NCI-H510A treated with DMSO at 0.1 percent for 48 hours (cell line): ENCODE data around the gene SMIM13.

Experiments used
- DNase-seq: peaks from one replicate; lab custom pipeline; 2025; lab: John Stamatoyannopoulos, UW

Gene SMIM13

DNA sequence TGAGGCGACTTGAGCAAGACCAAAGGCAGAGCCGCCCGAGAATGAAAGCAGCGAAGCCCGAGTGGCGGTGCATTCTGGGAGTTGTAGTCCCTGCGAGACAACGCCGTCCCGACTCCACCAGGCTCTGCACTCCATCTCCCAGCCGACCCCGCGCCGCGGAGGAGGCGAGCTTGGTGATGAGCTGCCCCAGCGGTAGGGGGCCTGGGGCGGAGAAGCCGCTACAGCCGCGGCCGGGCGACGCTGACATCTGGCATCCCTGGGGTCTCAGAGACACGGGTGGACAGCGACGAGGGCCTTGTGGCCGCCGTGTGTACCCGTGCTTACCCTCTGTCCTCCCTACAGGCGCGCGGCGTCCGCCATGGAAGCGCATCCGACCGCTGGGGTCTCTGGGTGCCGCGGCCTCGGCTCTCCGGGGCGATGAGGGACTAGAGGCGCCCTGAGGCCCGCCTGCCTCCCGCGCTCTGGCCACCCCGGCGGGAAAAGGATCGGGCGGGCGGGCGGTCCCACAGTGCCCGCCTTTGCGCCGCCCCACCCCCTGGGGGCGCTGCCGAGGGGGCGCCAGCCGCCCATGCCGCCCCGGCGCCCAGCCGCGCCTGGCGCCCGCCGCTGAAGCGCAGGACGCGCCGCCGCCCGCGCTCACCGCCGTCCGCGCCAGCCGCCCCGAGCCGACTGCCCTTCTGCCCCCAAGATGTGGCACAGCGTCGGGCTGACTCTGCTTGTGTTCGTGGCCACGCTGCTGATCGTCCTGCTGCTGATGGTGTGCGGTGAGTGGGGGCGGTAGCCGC, at the start of gene SMIM13:
TSS of gene SMIM13 (plus strand) at position 209 of the 785 bp plus-strand sequence. CDS start at position 689, 480 bp downstream.
- DNase-seq: peak; percentile 76

DNA sequence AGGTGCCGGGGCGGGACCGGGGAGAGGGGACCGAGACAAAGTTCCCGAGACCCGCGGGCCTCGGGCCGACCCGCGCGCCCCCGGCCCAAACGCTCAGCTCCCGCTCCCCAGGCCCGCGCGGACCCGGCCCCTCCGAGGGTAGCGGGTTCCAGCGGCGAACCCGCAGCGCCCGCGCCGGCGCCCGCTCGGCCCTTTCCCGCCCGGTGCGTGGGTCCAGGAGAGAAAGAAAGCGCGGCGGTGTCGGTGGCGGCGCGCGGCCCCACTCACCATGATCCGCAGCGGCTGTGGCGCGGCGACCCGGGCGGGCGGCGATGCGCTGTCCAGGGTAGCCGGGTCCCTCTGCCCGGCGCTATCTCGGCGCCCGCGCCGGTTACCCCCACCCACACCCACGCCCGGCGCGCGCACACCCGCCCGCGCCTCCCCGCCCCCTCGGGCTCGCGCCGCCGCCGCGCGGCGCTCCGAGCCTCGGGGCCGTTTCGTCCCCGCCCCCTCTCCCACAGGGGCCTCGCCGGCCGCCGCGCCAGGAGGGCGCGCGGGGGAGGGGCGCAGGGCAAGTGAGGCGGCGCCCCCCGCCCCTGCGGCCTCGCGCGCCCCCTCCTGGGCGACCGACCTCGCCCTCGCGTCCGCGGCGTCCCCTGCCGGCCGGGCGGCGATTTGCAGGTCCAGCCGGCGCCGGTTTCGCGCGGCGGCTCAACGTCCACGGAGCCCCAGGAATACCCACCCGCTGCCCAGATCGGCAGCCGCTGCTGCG, 49.5 kb upstream of the SMIM13 start, which contains the start of gene ELOVL2:
TSS of gene ELOVL2 (minus strand) at position 345 of the 751 bp plus-strand sequence. CDS start at position 270, 75 bp downstream.
- no peak for DNase-seq

DNA sequence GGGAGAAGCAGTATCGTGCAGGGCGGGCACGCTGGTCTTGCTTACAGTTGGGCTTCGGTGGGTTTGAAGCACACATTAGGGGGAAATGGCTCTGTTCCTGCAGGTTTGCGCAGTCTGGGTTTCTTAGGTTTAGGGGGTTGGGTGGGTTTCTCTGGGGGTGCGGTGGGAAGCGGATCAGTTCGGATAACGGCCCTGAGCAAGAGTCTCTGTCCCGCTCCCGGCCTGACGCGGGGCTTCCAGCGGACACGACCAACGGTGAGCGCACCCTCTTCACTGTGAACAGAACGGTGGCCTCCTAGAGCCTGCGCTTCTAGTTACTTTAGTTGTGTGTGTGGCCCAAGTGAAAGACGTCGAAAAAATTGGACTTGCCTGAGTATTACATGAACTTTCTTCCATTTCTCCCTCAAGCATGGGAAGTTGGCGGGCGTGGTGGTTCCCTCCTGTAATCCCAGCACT, 48.9 kb upstream of the SMIM13 start:
- no peak for DNase-seq

DNA sequence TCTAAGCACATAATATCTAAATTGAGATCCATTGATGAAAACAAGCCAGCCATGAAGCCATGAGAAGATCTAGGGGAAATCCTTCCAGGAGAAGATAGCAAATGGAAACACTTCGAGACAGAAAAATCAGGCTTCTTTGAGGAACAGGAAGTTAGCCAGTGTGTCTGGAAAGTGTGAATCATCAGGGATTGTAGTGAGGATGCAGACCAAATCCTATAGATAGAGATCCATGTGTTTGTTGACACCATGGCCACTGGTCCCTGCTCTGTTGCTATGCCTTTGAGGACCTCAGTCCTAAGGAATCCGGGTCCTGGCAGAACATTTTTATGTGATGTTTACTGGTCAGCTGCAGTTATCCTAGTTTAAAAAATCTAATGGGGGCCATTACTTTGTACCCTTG, 42.9 kb upstream of the SMIM13 start:
- DNase-seq: no peak

DNA sequence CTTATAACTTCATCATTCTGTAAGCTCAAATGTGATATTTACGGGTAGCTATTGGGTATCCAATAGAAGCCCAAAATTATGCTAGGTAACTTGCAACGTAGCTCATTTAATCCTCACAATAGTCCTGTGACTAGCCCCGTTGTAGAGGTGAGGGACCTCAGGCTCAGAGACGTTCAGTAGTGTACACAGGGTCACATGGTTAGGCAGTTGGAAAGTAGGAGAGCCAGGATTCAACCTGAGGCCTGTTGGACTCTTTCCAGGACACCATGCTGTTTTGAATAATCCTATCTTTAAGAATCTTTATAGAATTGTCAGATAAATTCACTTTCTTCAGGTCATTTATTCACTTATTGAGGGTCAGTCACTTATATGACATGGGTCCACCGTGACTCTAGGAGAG, 40.3 kb upstream of the SMIM13 start:
- DNase-seq: no peak

DNA sequence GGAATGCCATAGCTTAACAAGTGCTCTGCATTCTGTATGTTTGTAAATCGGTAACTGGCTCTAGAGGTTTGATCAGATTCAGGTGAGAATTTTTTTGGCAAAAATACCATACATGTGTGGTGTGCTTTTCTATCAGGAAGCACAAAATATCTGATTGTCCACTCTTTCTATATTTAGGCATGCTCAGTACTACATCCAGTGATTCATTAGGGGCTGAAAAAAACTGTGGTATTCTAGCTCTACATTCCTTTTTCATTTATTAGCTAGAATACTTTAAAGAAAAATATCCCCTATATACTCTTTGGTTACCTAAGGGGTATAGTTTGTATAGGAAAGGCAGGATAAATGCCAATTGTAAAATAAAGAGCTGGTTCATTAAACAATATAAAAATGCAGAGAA, 38.9 kb upstream of the SMIM13 start:
- no peak for DNase-seq

DNA sequence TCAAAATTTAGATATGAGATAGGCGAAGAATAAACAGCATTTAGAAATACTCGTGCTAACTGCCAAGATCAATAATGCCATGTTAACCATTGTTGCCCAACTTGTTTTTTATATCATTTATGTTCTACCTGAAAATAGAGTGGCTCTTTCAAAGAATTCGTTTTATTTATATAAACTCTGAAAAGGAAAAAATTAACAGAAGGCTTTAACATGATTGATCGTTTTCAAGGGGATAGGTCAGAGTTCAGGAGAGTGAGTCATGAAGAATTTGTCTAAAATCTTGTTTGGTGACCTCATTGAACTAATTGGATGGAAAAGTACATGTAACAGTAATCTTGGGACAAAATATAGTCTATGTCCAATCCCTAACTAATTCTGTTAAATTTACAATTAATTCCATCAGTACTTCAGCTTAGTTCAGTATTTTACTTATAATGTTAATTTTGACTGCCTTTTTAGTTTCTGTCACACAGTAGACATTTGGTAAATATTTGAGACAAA, 38.5 kb upstream of the SMIM13 start:
- no peak for DNase-seq

DNA sequence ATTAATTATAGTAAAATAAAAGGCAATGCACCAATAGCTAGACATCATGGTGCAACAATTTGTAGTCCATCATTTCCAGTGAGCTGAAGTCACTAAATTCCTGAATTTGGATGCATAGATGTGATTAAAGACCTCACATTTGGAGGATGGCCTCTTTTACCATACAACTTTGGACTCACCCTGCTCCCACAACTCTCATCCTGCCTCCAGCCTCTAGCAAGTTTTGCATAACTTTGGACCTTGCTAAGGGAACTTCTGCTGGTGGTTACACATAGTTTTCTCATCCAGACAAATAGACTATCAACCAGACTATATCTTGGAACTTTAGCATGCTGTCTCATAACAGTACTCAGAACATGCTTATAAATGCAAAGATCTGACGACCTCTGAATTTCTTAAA, 36.8 kb upstream of the SMIM13 start:
- no peak for DNase-seq

DNA sequence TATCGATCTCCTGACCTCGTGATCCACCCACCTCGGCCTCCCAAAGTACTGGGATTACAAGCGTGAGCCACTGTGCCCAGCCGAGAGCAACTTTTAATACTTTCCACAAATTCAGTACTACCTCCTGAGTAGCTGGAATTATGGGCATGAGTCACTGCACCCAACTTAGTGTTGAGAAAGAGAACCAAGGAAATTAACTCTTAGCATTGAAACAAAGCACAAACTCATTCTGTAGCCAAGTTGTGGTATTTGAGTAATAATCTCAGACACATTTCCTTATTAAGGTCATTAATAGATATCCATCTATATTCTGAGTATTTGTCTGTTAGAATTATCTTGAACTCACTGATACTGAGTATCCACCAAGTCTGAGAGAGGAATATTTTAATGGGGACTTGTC, 35.2 kb upstream of the SMIM13 start:
- no peak for DNase-seq

DNA sequence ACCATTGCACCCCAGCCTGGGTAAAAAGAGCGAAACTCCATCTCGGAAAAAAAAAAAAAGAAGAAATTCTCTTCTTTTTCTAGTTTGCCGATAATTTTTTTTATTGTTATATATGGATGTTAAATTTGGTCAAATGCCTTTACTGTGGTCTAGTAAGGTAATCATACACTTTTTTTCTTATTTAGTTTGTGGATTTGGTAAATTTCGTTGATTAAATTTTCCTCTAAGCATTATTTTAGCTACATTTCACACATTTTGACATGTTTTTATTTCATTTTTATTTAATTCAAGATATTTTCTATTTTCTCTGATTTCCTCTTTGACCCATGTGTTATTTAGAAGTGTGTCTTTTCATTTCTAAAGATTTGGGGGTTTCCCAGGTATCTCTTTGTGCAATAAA, 31.6 kb upstream of the SMIM13 start:
- DNase-seq: no peak

DNA sequence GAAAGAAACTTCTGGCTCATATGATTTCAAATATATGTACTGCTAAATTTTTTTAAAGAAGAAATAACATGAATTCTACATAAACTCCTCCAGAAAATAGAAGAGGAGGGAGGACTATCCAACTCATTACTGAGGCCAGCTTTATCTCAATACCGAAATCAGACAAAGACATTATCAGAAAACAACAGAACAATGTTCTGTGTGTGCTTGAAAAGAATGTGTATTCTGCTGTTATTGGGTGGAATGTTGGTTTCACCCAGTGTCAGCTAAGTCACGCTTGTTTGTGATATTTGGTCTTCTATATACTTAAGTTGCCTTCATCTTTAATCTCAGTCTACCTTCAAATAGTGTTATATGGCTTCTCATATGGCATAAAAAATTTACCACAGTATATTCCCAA, 30.9 kb upstream of the SMIM13 start:
- DNase-seq: no peak

DNA sequence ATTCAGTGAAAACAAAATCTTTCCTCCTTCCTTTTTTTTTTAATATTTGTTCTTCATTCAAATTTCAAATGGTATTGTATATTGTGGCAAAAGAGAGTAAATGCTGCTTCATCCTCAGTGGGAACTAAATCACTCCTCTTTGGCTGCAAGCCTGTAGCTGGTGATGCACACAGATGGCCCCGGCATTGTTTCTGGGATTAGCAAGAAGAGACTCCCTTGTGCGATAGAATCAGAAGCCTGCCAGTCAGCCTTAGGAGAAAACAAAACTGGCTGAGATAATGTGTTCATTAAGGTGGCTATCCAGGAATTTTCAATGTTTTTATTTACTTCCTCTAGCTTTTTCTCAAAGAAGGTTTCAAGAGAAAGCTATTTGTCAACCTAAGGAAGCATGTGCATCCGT, 28.8 kb upstream of the SMIM13 start:
- no peak for DNase-seq

DNA sequence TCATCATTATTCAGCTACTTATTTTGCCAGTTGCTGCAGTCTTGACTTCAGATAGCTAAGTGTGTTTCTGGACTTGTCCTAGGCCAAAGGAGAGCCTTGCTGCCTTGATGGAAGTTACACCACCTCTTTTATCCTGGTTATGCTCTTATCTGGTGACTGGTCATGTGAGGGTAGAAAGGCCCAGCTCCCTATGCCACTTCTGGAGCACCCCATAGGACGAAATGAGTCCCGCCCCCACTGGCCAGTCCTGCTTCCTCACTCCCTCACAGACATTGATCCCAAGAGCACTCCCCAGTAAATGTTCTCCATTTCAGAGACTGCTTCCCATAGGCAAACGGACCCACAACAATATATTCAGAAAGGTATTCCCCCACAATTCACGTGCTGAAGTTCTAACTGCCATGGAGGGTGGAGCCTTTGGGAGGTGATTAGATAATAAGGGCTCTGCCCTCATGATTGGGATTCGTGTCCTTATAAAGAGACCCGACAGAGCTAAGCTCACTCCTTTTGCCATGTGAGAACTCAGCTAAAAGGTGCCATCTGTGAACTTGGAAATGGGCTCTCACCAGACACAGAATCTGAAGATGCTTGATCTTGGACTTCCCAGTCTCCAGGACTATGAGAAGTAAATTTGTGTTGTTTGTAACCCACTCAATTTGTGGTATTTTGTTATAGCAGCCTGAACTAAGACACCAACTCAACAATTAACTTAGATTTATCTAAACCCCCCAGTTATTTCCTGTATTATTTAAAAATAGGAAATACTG, 28.0 kb upstream of the SMIM13 start:
- no peak for DNase-seq

DNA sequence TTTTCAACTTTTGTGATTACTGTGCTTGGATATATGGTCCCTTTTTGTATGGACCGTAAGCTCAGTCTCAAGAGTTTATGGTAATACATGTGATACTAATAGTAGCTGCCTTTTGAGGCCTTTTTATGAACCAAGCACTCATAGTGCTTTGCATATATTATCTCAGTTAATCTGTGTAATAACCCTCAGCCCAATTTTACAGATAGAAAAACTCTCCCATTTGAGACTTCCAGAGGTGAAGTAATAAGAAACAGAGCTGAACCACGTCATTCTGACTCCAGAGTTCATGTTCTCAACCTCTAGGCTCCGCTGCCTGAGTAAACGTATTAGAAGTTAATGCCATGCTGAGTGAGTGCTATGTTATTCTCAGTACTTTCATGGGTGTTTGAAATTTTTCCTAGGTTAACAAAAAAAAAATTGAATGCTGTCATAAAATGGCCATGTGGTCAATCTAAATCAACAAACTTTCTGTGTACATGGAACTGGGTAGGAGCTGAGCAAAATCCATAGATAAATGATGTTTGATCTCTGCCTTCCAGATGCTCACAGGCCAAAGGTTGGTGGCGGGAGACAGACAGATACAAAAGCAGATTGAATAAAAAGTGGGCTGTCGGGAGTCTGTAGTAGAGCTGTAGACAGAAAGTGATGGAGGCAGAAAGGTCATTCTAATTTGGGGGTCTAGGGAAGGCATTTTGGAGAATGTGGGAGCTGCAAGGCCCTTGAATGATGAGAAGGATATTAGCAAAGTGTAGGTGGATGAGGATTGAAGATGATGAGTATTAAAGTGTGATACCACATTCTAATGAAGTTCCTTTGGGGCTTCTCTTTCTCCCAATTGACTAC, 26.9 kb upstream of the SMIM13 start:
- no peak for DNase-seq

DNA sequence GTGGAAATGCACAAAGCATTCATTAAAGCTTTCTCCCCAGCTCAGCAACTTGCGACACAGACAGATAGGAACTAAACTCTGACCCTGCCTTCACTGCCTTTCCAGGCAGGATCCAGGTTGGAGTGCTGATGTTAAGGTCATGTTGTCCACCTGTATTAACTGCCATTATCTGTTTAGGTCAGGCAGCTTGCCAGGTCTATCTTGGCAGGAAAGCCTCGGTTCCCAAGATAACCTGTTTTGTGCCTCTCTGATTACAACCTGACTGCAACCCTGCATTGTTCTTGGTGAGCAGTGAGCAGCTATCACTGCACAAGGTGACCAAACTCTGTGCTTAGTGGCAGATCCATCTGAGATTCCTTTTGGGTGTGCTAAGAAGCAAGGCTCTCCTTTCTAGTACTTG, 26.3 kb upstream of the SMIM13 start:
- DNase-seq: no peak

DNA sequence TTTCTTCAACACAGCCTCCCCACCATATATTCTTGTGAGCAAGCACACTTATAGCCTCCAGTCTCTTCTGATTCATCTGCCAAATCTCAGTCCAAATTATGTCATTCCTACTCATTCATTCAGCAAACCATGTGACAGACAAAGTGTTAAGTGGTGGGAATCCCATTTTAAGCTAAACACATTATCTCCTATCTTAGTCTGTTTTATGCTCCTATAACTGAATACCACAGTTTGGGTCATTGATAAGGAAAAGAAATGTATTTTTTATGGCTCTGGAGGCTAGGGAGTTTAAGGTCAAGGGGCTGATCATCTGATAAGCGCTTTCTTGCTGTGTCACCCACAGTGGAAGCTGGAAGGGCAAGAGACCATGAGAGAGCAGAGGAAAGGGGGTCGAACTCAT, 23.9 kb upstream of the SMIM13 start:
- no peak for DNase-seq

DNA sequence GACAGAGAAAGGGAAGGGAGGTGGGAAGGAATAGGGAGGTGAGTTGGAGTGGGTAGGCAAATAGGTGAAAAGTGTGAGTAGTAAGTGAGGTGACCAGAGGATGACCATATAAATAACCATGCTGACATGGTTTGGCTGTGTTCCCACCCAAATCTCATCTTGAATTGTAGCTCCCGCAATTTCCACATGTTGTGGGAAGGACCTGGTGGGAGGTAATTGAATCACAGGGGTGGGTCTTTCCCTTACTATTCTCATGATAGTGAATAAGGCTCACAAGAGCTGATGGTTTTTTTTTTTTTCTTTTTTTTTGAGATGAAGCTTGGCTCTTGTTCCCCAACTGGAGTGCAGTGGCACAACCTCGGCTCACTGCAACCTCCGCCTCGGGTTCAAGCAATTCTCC, 21.5 kb upstream of the SMIM13 start:
- DNase-seq: no peak

DNA sequence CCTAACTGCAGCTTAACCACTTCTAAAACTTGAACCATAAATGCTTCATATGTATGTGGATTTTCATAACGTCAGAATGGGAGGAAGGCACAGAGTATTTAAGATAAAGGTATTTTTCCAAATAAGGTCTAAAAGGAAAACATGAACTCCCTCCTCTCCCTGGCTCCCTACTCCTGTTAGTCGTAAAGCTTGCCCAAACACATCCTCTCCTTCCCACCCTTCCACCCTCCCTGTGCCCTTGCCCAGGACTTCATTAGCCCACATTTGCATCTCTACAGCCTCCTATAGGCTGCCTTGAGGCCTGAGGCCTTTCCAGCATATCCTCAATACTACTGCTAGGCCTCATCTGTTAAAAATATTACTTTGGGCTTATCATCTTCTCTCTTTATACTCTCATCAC, 17.1 kb upstream of the SMIM13 start:
- no peak for DNase-seq

DNA sequence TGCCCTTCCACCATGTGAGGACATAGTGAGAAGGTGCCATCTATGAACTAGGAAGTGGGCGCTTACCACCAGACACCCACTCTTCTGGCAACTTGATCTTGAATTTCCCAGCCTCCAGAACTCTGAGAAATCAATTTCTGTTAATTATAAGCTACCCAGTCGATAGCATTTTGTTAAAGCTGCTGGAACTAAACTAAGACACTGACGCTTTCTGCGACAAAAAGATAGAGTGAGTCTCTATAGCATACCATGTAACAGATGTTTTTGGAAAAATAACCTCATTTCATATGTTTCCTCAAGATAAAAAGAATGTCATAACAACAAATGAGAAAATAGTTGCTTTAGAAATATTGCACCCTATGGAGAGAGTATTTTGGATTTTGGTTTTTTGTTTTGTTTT, 15.4 kb upstream of the SMIM13 start:
- DNase-seq: no peak

DNA sequence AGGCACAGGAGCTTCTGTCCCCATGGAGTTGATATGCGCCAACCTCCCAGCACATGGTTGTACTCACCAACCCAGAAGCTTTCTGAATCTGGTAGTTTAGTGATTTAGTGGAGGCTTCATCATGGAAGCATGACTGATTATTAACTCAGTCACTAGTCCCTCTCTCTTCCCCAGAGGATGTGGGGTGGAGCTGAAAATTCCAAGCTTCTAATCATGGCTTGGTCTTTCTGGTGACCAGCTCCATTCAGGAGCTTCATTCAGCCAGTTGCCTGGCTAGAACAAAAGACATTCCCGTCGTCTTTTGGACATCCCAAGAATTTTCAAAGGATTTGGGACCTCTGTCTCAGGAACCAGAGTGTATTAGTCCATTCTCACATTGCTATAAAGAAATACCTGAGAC, 13.3 kb upstream of the SMIM13 start:
- no peak for DNase-seq

DNA sequence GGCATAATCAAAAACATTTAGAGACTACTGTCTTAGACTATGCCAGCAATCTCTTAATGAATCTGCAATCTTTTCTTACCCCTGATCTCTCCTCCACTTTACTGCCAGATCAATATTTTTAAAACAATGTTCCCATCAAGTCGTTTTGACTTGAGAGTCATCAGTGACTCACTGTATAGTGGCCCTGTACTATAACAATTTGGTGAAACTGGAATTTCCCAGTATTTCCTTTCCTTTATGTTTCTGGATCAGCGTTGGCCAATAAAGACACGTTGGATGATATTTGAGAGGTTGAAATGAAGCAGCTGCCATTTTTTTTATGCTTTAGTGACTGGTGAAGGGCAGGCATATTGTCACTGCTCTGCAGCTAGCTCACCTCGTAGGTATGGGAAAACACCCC, 10.1 kb upstream of the SMIM13 start:
- no peak for DNase-seq

DNA sequence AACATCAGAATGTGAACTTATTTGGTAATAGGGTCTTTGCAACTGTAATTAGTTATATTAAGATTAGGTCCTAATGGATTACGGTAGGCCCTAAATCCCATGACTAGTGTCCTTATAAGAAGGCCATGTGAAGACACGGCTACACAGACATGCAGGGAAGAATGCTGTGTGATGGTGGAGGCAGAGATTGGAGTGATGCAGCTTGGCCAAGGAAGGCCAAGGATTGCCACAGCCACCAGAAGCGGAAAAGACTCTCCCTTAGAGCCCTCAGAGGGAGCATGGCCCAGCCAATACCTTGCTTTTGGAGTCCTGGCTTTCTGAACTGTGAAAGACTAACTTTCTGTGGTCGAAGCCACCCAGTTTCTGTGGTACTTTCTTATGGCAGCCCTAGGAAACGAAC, 9.7 kb upstream of the SMIM13 start:
- no peak for DNase-seq
